SU-DHL-6 (cell line): ENCODE data around the gene TMEM40.

Experiments used
- H2AFZ ChIP-seq: fragments of 200-600 bp; sonication (generic); 2 replicates; pipeline ENCODE4 v1.6.1; 2014; ENCODE audit warnings: low read depth, mild to moderate bottlenecking, moderate library complexity, mixed read lengths, antibody characterized with exemption, low read length; ENCODE audit not compliant: severe bottlenecking
- H3F3A ChIP-seq: fragments of 200-600 bp; shearing (Covaris generic); 2 replicates; pipeline ENCODE4 v1.6.0; 2016; ENCODE audit warnings: antibody characterized with exemption, mild to moderate bottlenecking; ENCODE audit not compliant: insufficient read depth
- H3K27ac ChIP-seq: fragments of 200-600 bp; sonication (generic); 2 replicates; pipeline ENCODE4 v1.5.1; 2016; ENCODE audit warnings: low read depth, mild to moderate bottlenecking, low read length, moderate library complexity, mixed read lengths
- H3K27me3 ChIP-seq: fragments of 200-600 bp; sonication (generic), shearing (Covaris generic); 2 replicates; pipeline ENCODE4 v1.6.0; 2014; ENCODE audit warnings: mild to moderate bottlenecking, low read length
- H3K36me3 ChIP-seq: fragments of 200-600 bp; sonication (generic); 2 replicates; pipeline ENCODE4 v1.6.1; 2014; ENCODE audit warnings: mild to moderate bottlenecking, low read length, mixed read lengths
- H3K4me2 ChIP-seq: fragments of 300-600, 200-600 bp; shearing (Covaris generic), sonication (generic); 2 replicates; pipeline ENCODE4 v1.6.0; 2014; ENCODE audit warnings: low read length, low read depth, mild to moderate bottlenecking; ENCODE audit not compliant: poor library complexity, severe bottlenecking
- H3K4me3 ChIP-seq: fragments of 200-600 bp; sonication (generic); 2 replicates; pipeline ENCODE4 v1.5.1; 2014; ENCODE audit warnings: antibody characterized with exemption, low read length, mild to moderate bottlenecking, mixed read lengths; ENCODE audit not compliant: insufficient read depth, poor library complexity, severe bottlenecking
- H3K79me2 ChIP-seq: fragments of 200-600 bp; sonication (generic); 2 replicates; pipeline ENCODE4 v1.6.1; 2014; ENCODE audit warnings: mild to moderate bottlenecking, low read length, moderate library complexity; ENCODE audit not compliant: insufficient read depth
- H3K9ac ChIP-seq: fragments of 200-600 bp; sonication (generic); 2 replicates; pipeline ENCODE4 v1.7.0; 2014; ENCODE audit warnings: mild to moderate bottlenecking, low read length
- H3K9me2 ChIP-seq: fragments of 200-600 bp; sonication (generic); replicated peaks from 2 replicates; pipeline ENCODE4 v1.6.1; 2014; ENCODE audit warnings: low read length; ENCODE audit not compliant: insufficient read depth
- H3K9me3 ChIP-seq: fragments of 200-600 bp; sonication (generic); 2 replicates; pipeline ENCODE4 v1.6.1; 2014; ENCODE audit warnings: low read length, mixed read lengths; ENCODE audit not compliant: insufficient read depth
- H4K20me1 ChIP-seq: fragments of 200-600 bp; sonication (generic); 2 replicates; pipeline ENCODE4 v1.6.1; 2014; ENCODE audit warnings: low read depth, mild to moderate bottlenecking, antibody characterized with exemption, low read length, moderate library complexity, mixed read lengths
- EZH2phosphoT487 ChIP-seq: fragments of 200-600 bp; sonication (generic), shearing (Covaris generic); conservative IDR thresholded peaks from 2 replicates; pipeline ENCODE4 v1.6.1; 2018; ENCODE audit warnings: mild to moderate bottlenecking, antibody characterized with exemption, low read length, moderate library complexity, mixed read lengths
- TF ChIP-seq, protein P1 (sequence below): fragments of 200-600 bp; sonication (generic); IDR thresholded peaks from one replicate; pipeline ENCODE4 v1.5.1; 2017; ENCODE audit warnings: antibody characterized with exemption, mild to moderate bottlenecking, low read length, moderate library complexity; ENCODE audit not compliant: insufficient read depth, poor library complexity, severe bottlenecking

The TMEM40 gene

DNA sequence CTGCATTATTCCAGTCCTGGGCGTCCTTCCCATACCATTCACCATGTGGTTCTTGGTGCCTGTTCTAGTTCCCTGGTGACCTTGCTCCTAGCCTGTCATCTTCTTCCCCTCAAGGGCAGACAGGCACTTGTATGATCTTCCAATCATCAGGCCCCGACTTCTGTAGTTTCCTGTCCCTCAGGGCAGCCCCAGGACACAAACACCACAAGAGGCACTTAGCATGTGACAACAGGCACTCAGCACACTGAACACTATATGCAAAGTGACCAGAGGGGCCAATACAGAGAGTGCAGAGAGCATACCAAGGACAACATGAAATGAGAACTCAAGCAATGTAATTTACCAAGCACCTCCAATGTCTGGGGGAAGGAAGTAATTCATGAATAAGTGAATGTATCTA is 17.9 kb downstream of the TMEM40 start:
- Histone ChIP-seq H3K9me2 (no peaks in the 10 kb centered on the region), H3K27me3 (no peaks in the 10 kb centered on the region), H3K9ac (no peak overlapping the region), H3K4me3 (no peak overlapping the region), H3K27ac (no peak overlapping the region), H3K4me2 (no peak overlapping the region), H2AFZ (no peak overlapping the region), H3F3A (no peaks in the 10 kb centered on the region), H3K36me3 (no peaks in the 10 kb centered on the region), H3K79me2 (no peaks in the 10 kb centered on the region), H3K9me3 (no peaks in the 10 kb centered on the region), H4K20me1 (no peaks in the 10 kb centered on the region)
- TF ChIP-seq, protein P1, sequence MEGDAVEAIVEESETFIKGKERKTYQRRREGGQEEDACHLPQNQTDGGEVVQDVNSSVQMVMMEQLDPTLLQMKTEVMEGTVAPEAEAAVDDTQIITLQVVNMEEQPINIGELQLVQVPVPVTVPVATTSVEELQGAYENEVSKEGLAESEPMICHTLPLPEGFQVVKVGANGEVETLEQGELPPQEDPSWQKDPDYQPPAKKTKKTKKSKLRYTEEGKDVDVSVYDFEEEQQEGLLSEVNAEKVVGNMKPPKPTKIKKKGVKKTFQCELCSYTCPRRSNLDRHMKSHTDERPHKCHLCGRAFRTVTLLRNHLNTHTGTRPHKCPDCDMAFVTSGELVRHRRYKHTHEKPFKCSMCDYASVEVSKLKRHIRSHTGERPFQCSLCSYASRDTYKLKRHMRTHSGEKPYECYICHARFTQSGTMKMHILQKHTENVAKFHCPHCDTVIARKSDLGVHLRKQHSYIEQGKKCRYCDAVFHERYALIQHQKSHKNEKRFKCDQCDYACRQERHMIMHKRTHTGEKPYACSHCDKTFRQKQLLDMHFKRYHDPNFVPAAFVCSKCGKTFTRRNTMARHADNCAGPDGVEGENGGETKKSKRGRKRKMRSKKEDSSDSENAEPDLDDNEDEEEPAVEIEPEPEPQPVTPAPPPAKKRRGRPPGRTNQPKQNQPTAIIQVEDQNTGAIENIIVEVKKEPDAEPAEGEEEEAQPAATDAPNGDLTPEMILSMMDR = no peak
- no peak for TF ChIP-seq EZH2phosphoT487

- no peaks in the 10 kb centered on the region for H4K20me1 ChIP-seq
- H3K9me3 ChIP-seq = no peaks in the 10 kb centered on the region
- H3K4me3 ChIP-seq = no peak overlapping the region
- H3K79me2 ChIP-seq = no peaks in the 10 kb centered on the region
- H3K36me3 ChIP-seq = no peaks in the 10 kb centered on the region
- no peaks in the 10 kb centered on the region for H3K27me3 ChIP-seq
- H3K9me2 ChIP-seq = no peaks in the 10 kb centered on the region
- no peak overlapping the region for H3K27ac ChIP-seq
- no peak overlapping the region for H3K9ac ChIP-seq
- TF ChIP-seq, protein P1 = no peak
- TF ChIP-seq EZH2phosphoT487 = no peak
- H2AFZ ChIP-seq = no peak overlapping the region
- no peak overlapping the region for H3K4me2 ChIP-seq
- H3F3A ChIP-seq = no peaks in the 10 kb centered on the region
Observed at GRCh38 chr3:12737833-12738232, 21.2 kb downstream of the TMEM40 start.

GRCh38 chr3:12737319-12737718 is 21.7 kb downstream of the TMEM40 start:
- TF ChIP-seq, protein P1 = no peak
- TF ChIP-seq EZH2phosphoT487 = no peak
- Histone ChIP-seq H3K4me2 (no peak overlapping the region), H3K79me2 (no peaks in the 10 kb centered on the region), H3K9ac (no peak overlapping the region), H3K27ac (no peak overlapping the region), H2AFZ (no peak overlapping the region), H3K9me3 (no peaks in the 10 kb centered on the region), H3F3A (no peaks in the 10 kb centered on the region), H3K4me3 (no peak overlapping the region), H3K27me3 (no peaks in the 10 kb centered on the region), H3K9me2 (no peaks in the 10 kb centered on the region), H3K36me3 (no peaks in the 10 kb centered on the region), H4K20me1 (no peaks in the 10 kb centered on the region)

DNA sequence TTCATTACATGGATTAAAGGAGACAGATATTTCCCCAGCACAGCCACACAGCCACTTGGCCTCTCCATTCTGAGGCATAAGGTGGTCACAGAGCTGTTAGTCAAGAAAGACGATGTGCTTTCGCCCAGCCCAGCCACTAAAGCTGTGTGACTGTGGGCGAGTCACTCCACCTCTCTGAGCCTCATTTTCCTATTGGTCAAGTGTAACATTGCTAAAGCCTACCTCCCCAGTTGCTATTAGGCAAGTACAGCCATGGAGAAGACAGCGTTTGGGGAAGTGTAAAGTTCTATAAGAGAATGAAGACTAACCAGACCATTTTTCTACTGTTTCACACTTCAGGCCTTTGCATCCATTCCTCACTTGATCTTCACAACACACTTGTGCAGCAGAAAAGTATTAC is 24.1 kb downstream of the TMEM40 start:
- no peaks in the 10 kb centered on the region for H3K27me3 ChIP-seq
- H3K79me2 ChIP-seq = no peaks in the 10 kb centered on the region
- TF ChIP-seq, protein P1 = no peak
- no peak for TF ChIP-seq EZH2phosphoT487
- H3K9ac ChIP-seq = no peak overlapping the region
- H4K20me1 ChIP-seq = no peaks in the 10 kb centered on the region
- no peak overlapping the region for H3K4me2 ChIP-seq
- H3K4me3 ChIP-seq = no peak overlapping the region
- no peaks in the 10 kb centered on the region for H3K36me3 ChIP-seq
- H3K9me3 ChIP-seq = no peaks in the 10 kb centered on the region
- no peaks in the 10 kb centered on the region for H3K9me2 ChIP-seq
- no peak overlapping the region for H3K27ac ChIP-seq
- H2AFZ ChIP-seq = no peak overlapping the region
- no peaks in the 10 kb centered on the region for H3F3A ChIP-seq
